Activated CD4-positive, CD25-positive, alpha-beta regulatory T cell treated with anti-CD3 and anti-CD28 coated beads, Interleukin-2, amount 50 U/mL, for 24 hours (primary cell): ENCODE measurements around the gene AQP4.

Experiments
- ATAC-seq, 2 donors: fragments of 150-1000 bp; cut with Tn5 transposase; one replicate each; pipeline ENCODE4 v1.10.0; 2021; ENCODE audit warnings: mild to moderate bottlenecking in 1 of 2, moderate library complexity in 1 of 2

The AQP4 gene

DNA sequence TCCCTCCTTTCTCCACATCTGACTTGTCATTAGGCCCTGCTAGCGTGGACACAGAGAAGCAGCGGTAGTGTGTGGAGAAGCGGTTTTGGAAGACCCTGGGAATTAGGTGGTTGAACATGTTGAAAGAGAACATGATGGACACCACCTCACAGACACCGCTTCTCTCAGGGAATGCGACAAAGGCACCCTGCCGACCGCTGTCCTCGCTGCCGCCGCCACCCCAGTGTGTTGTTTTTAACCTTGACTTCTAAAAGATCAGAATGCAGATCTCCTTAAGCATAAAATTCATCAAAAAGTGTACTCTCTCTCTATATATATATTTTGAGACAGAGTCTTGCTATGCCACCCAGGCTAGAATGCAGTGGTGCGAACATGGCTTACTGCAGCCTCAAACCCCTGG is 33.2 kb downstream of the AQP4 start:
- ATAC-seq = no peak

DNA sequence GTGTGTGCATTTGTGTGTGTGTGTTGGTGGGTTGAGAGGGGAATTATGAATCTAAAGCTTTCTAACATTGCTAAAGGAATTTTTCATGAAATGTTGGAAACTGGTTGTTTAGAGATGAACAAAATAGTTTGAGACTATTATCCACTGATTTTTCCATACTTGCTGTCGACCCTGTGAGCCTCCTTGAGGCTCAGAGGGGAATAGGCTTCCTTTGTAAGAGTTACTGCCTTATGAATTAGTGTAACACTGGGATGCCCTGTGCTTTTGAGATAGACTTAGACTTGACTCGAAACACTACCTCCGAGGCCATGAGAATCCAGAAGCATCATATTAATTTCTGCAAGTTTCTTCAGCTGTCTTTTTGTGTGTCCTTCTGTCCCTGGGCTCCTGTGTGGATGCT is 37.9 kb downstream of the AQP4 start:
- no peak for ATAC-seq

DNA sequence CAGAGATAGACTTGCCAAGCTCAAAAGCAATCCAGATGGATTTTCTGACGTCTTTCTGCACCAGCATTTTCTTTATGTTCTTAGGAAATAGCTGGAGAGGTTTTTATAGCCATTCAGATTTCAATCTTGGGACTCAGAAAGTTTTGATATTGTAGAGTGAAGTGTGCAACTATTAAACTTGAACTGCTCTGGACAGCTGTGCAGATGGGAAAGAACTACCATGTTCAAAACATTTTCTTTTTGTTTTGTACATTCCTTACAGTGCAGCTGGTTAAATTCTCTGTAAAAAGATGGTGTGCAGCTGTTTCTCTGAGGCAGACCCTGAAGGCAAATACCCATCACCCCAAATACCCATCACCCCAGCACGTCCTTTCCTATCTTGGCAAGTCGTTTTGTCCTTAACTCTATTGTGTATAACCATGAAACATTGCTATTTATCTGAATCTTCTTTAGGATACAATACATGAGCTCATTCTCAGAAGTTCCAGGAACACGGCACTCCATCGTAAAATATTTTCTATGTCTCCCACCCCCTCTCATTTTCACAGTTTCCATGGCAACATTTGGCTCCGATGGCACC is 38.8 kb downstream of the AQP4 start:
- ATAC-seq = no peak

DNA sequence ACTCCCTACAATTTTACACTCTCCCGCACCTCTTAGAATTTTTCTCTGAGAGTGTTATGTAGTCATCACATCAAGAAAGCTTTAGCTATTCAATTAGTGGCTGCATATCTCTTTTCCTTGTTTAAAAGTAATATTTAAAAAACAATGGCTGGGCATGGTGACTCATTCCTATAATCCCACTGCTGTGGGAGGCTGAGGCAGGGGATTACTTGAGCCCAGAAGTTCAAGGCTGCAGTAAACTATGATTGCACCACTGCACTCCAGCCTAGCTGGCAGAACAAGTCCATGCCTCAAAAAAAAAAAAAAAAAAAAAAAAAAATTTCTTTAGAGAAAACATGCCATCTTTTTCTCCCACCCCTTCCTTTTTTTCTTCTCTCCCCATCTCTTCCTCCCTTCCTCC is 44.3 kb downstream of the AQP4 start:
- no peak for ATAC-seq

DNA sequence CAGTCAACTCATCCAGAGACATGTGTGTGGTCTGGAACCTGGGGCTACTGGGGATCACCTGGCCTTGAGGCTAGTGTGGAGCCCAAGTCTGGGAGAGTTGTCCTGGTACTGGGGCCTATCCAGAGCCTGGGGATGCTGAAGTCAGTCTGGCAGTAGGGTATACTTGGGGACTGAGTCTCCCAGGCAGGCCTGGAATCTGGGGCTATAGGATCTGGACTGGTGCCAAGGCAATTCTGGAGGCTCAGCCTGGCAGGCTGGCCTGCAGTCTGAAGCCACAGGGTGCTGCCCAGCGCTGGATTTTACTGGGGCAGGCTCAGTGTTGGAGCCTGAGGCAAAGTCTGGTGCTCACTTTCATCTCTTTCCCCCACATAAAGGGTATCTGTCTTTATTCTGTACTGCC is 46.5 kb downstream of the AQP4 start:
- no peak for ATAC-seq

DNA sequence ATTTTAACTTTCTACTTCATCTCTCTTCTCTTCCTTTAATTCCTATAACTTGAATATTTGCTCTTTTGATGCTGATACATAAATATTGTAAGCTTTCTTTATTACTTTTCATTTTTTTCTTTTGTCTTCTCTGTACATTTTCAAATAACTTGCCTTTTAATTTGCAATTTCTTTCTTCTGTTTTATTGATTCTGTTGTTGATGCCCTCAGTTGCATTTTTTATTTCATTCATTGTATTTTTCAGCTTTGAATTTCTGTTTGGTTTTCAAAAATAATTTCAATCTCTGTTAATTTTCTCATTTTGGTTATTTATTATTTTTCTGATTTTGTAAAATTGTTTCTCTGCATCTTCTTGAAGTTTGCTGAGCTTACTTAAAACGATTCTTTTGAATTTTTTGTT is 47.0 kb downstream of the AQP4 start:
- no peak for ATAC-seq

DNA sequence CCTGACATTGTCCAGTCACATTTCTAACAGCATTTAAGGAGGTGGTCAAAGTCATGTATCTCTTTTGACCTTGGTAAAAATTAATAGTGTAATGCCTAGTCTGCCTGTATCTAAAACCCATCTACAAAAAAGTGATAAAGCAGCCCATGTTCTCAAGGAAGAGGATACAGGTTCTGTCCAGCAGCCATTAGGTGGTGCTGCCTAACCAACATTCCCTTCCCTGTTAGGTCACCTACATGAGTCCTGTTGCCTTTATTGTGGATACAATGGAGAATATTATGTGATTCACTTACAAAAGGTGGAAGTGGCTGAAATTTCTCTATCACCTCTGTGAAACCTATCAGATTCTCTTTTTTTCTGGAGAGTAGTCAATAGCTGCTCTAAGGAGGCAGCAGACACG is 52.5 kb downstream of the AQP4 start:
- no peak for ATAC-seq

DNA sequence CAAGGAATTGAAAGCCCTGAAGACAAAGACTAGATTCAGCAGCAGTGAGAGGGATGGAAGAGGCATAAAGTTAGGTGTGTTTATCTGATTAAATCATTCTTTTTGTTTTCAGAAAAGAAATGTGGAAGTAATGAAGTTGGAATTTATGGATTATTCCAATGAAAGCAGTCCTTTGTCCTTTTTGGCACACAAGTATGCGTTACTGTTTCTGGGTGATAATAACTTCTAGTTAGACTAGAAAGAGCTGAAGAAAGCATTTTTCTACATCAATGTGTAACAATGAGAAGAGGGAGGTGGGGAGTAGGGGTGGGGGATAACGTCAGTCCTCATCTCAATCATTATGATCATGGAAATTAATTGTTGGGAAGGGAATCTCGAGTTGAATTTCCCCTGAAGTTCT is 53.0 kb downstream of the AQP4 start:
- ATAC-seq = no peak

DNA sequence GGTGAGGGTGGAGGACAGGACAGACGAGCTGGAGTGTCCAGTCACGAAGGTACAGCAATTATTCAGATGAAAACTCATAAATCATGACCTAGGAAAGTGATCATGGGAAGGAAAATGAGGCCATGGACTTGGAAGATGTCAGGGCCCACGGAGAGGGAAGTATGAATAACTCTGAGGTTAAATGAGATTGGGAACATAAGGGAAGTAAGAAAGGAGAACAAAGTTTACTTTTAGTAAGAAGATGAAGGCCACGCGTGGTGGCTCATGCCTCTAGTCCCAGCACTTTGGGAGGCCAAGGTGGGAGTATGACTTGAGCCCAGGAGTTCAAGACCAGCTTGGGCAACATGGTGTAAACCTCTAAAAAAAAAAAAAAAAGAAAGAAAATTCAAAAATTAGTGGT is 56.2 kb downstream of the AQP4 start:
- no peak for ATAC-seq

DNA sequence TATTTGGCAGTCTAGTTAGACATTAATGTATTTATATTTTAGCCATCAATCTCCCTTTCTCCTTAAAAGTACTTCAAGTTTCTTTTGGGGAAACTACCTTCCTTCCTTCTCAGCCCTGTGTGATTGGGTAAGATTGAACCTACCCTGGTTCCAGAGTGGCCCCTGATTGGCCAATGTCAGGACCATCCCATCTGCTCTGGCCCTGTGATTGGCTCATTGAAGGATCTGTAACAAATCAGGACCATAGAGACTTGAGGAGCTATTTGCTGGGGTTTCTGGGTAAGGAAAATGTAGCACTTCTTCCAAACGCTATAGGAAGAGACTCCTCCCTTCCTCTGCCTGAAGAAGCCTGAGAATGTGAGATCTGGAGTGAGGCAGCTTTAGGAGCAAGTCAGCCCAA is 59.3 kb downstream of the AQP4 start:
- ATAC-seq = no peak

DNA sequence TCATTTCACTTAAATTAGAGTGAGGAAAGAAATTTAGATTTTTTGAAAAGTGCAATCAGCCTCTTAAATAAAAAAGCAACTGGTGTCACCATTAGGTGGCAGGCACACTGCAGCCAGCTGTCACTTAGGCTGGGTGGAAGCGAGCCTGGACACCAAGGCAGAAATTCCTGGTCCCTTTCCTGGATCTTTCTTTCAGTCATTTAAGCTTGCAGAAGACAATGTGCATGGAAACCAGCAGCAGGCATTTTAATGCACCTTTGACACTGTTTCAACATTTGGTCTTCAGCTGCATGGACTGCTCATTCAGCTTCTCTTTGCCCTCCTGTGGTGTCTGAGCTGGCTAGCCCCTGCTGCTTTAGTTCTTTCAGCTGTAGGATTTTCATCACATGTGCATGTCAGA is 61.0 kb downstream of the AQP4 start:
- ATAC-seq = no peak

DNA sequence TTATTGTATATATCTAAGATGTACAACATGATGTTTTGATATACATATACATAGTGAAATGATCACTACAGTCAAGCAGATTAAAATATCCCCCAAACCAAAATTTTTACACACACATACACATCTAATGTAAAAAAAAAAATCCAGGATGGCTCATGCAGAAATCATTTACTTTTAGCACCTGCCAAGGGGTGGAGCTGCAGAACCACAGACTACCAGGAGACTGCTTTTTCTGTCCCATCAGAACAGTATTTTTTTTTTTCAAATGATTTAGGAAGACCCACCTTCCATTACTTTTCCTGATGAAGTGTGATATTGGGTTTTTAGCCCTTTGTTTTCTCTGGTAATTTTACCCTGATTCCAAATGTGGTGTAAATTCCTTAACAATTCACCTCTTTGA is 61.9 kb downstream of the AQP4 start:
- no peak for ATAC-seq

DNA sequence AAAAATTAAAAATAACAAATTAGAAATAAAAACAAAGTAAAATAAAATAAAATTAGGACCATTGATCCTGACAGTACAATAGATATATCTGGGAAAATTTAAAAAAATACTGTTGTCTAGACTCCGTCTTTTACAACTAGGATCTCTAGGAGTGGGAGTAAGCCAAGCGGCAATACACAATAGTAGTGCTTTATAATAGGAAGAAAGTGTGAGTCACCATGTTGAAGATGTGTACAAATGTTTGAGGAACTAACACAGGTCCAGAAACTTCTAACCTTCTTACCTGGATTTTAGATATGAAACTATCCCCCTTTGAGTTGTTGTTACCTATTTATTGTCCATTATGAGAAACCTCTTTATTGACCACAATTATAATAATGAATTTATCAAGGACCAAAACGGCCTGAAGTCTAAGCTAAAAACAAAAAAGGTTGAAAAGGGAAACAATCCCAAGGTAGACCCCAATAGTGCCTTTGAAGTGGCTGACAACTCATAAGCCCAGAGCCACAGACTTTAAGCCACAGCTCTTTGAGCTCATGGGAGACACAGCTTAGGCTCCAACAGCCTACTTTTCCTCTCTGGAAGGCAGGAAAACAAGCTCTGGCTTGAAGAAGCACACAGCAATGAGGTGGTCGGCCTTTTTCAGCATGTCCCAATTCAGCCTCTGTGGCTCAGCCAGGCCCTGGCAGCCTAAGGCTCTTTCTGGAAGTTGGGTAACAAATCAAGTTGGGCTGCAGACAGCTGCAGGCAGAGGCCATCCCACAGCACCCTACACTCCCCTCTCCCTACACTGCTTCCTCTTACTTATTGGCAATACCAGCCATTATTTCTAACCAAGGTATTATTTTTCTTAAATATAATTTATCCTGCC is 62.9 kb downstream of the AQP4 start:
- no peak for ATAC-seq
